ENCODE measurements around the gene NCAPH2.
A peak's percentile ranks its signal among the peaks of the same experiment; 100 is the strongest.

Gene NCAPH2

DNA sequence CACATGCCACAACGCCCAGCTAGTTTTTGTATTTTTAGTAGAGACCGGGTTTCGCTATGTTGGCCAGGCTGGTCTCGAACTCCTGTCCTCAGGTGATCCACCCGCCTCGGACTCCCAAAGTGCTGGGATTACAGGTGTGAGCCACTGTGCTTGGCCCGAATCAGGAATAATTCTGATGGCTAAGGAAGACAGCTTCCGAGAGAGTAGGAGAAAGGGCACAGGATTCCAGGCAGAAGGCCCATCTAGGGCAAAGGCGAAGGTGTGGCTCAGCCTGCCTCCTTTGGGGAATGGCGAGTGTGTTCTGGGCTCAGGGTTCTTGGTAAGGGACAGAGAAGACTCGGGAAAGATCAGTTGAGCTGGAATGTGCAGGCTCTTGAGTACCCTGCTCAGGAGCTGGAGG is 56.3 kb downstream of the NCAPH2 start:
- no peaks in the 10 kb centered on the region for H3K9me3 ChIP-seq (ENCODE audit: control insufficient read depth, insufficient read depth, low read depth, low read length)
- no peak overlapping the region for H3K4me3 ChIP-seq (ENCODE audit: low read depth, low read length)
- no peak for TF ChIP-seq ZNF658 (tag by site-specific recombination; IDR thresholded peaks at IDR 0.05)
- TF ChIP-seq, protein P1, sequence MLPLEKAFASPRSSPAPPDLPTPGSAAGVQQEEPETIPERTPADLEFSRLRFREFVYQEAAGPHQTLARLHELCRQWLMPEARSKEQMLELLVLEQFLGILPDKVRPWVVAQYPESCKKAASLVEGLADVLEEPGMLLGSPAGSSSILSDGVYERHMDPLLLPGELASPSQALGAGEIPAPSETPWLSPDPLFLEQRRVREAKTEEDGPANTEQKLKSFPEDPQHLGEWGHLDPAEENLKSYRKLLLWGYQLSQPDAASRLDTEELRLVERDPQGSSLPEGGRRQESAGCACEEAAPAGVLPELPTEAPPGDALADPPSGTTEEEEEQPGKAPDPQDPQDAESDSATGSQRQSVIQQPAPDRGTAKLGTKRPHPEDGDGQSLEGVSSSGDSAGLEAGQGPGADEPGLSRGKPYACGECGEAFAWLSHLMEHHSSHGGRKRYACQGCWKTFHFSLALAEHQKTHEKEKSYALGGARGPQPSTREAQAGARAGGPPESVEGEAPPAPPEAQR (tag by site-specific recombination; IDR thresholded peaks at IDR 0.05), result no peak
- TF ChIP-seq ZNF16 (tag by site-specific recombination; IDR thresholded peaks at IDR 0.05; ENCODE audit: low read depth), result no peak
- no peak for TF ChIP-seq BCL11B (tag by site-specific recombination; IDR thresholded peaks at IDR 0.05; ENCODE audit: low read depth)
- no peak for TF ChIP-seq ZNF558 (tag by site-specific recombination; IDR thresholded peaks at IDR 0.05)
- TF ChIP-seq YY1 (tag by site-specific recombination; IDR thresholded peaks at IDR 0.05), result no peak
- TF ChIP-seq, protein P2, sequence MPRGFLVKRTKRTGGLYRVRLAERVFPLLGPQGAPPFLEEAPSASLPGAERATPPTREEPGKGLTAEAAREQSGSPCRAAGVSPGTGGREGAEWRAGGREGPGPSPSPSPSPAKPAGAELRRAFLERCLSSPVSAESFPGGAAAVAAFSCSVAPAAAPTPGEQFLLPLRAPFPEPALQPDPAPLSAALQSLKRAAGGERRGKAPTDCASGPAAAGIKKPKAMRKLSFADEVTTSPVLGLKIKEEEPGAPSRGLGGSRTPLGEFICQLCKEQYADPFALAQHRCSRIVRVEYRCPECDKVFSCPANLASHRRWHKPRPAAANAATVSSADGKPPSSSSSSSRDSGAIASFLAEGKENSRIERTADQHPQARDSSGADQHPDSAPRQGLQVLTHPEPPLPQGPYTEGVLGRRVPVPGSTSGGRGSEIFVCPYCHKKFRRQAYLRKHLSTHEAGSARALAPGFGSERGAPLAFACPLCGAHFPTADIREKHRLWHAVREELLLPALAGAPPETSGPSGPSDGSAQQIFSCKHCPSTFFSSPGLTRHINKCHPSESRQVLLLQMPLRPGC (tag by site-specific recombination; IDR thresholded peaks at IDR 0.05), result no peak
- no peak for TF ChIP-seq ZSCAN16 (tag by site-specific recombination; IDR thresholded peaks at IDR 0.05)
- no peak for TF ChIP-seq ZNF391 (tag by site-specific recombination; IDR thresholded peaks at IDR 0.05; ENCODE audit: borderline replicate concordance, low read depth)
- ChIA-PET POLR2A (interaction anchor here (0.6 to 2.8 kb wide), 7 partner anchors 8 to 71 kb away, joined by 3 to 28 read pairs (median 7); partner anchors contain the start of genes CPT1B, LMF2, NCAPH2 and SCO2), CTCF (interaction anchor here (0.6 to 4.6 kb wide), 12 partner anchors 11 to 1217 kb away, joined by 3 to 37 read pairs (median 12); partner anchors contain the start of genes CPT1B and SCO2)
- peaks cover 16 to 20% of the 10 kb centered on the region in 2 experiments for H3K36me3 ChIP-seq (ENCODE audit: control insufficient read depth in 2 of 2, insufficient read depth in 1 of 2, low read length in 2 of 2)
- no peak overlapping the region for H3K27ac ChIP-seq (ENCODE audit: extremely low read depth, low read depth, low read length)
- 0 out of 2 replicates have a peak, but pooled peaks cover 2% of the 10 kb centered on the region for H3K4me1 ChIP-seq (ENCODE audit: control insufficient read depth, insufficient read depth, low read length)

DNA sequence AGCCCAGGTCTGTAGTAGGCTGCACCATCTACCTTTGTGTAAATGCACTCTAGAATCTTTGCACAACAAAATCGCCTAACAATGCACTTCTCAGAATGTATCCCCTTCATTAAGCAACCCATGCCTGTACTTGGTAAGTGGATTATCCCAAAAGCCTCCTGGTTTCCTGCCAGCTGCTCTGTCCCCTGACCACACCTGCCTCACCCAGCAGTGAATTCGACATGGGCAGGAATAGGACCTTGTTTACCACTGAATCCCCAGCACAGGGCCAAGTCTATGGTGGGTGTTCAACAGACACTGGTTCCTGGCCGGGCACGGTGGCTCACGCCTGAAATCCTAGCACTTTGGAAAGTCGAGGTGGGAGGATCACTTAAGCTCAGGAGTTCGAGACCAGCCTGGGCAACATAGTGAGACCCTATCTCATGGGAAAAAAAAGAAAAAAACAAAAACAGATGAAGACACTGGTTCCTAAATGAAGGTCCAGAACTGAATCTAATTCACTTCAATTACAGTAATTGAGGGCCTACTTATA is 59.8 kb downstream of the NCAPH2 start:
- Histone ChIP-seq H3K9me3 (ENCODE audit: control insufficient read depth, insufficient read depth, low read depth, low read length) (no peaks in the 10 kb centered on the region), H3K27ac (ENCODE audit: extremely low read depth, low read depth, low read length) (no peak overlapping the region), H3K4me1 (ENCODE audit: control insufficient read depth, insufficient read depth, low read length) (0 out of 2 replicates have a peak, but pooled peaks cover 2% of the 10 kb centered on the region), H3K36me3 (ENCODE audit: control insufficient read depth in 2 of 2, insufficient read depth in 1 of 2, low read length in 2 of 2) (peaks cover 32 to 54% of the 10 kb centered on the region in 2 experiments), H3K4me3 (ENCODE audit: low read depth, low read length) (no peak overlapping the region)
- ChIA-PET POLR2A (no interaction called here), CTCF (no interaction called here)
- peak; percentile 86 for TF ChIP-seq ZNF121 (tag by site-specific recombination; IDR thresholded peaks at IDR 0.05)
- no peak for TF ChIP-seq ZNF521 (tag by site-specific recombination; IDR thresholded peaks at IDR 0.05)

DNA sequence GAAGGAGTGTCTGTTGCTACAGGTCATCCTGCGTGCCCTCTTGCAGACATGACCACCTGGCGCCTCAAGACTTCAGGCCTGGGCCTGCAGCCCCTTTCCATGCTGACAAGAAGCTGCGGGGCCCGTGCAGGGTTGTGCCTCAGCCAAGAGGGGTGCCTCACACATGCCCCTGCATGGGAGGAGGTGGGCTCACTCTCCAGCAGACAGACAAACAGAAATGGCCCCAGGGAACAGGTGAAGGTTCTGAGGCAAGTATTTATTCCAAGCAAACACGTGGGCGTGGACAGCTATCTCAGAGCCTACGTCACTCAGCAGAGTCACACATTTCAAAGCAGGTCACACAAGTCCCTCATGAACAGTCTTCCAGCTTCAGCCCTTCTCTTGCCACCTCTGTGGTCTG is 60.6 kb downstream of the NCAPH2 start:
- H3K36me3 ChIP-seq (ENCODE audit: control insufficient read depth in 2 of 2, insufficient read depth in 1 of 2, low read length in 2 of 2), result peaks cover 34 to 63% of the 10 kb centered on the region in 2 experiments
- TF ChIP-seq YY1 (tag by site-specific recombination; IDR thresholded peaks at IDR 0.05), result no peak
- TF ChIP-seq ZNF548 (tag by site-specific recombination; IDR thresholded peaks at IDR 0.05), result no peak
- TF ChIP-seq ZNF37A (tag by site-specific recombination; IDR thresholded peaks at IDR 0.05), result no peak
- TF ChIP-seq ZNF510 (tag by site-specific recombination; IDR thresholded peaks at IDR 0.05; ENCODE audit: insufficient replicate concordance), result no peak
- no peak for TF ChIP-seq ZBTB1 (tag by site-specific recombination; IDR thresholded peaks at IDR 0.05)
- no peak for TF ChIP-seq ZNF501 (tag by site-specific recombination; IDR thresholded peaks at IDR 0.05)
- CTCF ChIA-PET, result interaction anchor here (0.7 kb wide), 1 partner anchor 786 kb away, joined by 5 read pairs; no protein-coding TSS in a partner anchor

More for the DNA sequence above, 60.6 kb downstream of the NCAPH2 start:
- Histone ChIP-seq H3K4me3 (ENCODE audit: low read depth, low read length) (no peak overlapping the region), H3K27ac (ENCODE audit: extremely low read depth, low read depth, low read length) (no peak overlapping the region), H3K9me3 (ENCODE audit: control insufficient read depth, insufficient read depth, low read depth, low read length) (no peaks in the 10 kb centered on the region), H3K4me1 (ENCODE audit: control insufficient read depth, insufficient read depth, low read length) (no peaks in the 10 kb centered on the region)
- POLR2A ChIA-PET, result interaction anchor here (1.8 kb wide), 1 partner anchor 43 kb away, joined by 8 read pairs; the partner anchor contains the start of gene SCO2
